Gastrocnemius medialis (tissue), 4 donors: ENCODE data around the gene FDXACB1.

ENCODE experiments used
- POLR2A ChIP-seq, 2 donors: fragments of 450-650 bp; IDR thresholded peaks; one replicate each; pipeline ENCODE4 v1.6.1; 2017; ENCODE audit warnings: antibody characterized with exemption in 2 of 2, mild to moderate bottlenecking in 2 of 2, moderate library complexity in 2 of 2
- TF ChIP-seq, protein P1 (sequence below), 5 experiments: fragments of 450-650 bp in 3 of 5; fragments of 200-600 bp in 2 of 5; sonication (generic) in 2 of 5; IDR thresholded peaks in 4 of 5; conservative IDR thresholded peaks in 1 of 5; 1 replicate in 4 of 5; 2 replicates in 1 of 5; pipeline ENCODE4 v1.5.1; 2016 to 2019; ENCODE audit warnings: antibody characterized with exemption in 5 of 5, mild to moderate bottlenecking in 3 of 5, moderate library complexity in 3 of 5

DNA sequence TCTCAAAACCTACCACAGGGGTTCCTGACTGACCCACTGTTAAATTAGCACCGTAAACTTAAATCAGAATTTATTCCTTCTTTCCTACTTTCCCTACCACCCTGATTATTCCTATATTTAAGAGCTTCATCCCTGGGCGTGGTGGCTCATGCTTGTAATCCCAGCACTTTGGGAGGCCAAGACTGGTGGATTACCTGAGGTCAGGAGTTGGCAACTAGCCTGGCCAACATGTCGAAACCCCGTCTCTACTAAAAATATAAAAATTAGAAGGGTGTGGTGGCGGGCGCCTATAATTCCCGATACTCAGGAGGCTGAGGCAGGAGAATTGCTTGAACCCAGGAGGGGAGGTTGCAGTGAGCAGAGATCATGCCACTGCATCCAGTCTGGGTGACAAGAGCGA is 27.9 kb downstream of the FDXACB1 start:
- TF ChIP-seq, protein P1, sequence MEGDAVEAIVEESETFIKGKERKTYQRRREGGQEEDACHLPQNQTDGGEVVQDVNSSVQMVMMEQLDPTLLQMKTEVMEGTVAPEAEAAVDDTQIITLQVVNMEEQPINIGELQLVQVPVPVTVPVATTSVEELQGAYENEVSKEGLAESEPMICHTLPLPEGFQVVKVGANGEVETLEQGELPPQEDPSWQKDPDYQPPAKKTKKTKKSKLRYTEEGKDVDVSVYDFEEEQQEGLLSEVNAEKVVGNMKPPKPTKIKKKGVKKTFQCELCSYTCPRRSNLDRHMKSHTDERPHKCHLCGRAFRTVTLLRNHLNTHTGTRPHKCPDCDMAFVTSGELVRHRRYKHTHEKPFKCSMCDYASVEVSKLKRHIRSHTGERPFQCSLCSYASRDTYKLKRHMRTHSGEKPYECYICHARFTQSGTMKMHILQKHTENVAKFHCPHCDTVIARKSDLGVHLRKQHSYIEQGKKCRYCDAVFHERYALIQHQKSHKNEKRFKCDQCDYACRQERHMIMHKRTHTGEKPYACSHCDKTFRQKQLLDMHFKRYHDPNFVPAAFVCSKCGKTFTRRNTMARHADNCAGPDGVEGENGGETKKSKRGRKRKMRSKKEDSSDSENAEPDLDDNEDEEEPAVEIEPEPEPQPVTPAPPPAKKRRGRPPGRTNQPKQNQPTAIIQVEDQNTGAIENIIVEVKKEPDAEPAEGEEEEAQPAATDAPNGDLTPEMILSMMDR (IDR thresholded peaks at IDR 0.05 in 4 of 5, conservative IDR thresholded peaks at IDR 0.05 in 1 of 5), result no peak
- TF ChIP-seq POLR2A (IDR thresholded peaks at IDR 0.05), result no peak
